ENCODE measurements around the gene PIP5K1B. TPM values are rescaled to one million over a fixed set of nuclear protein-coding genes. Genes with fewer than 3 reads are reported as not detected.

Gene PIP5K1B
- total RNA-seq, 2 experiments from 2014 or later: 0.73 to 0.77 TPM

- H3K27ac Mint-ChIP-seq: no peak overlapping the region
- DNase-seq: no peak
- H3K27me3 Mint-ChIP-seq: no peaks in the 10 kb centered on the region
- no peaks in the 10 kb centered on the region for H3K36me3 Mint-ChIP-seq (ENCODE audit: low read depth)
- H3K9me3 Mint-ChIP-seq: no peaks in the 10 kb centered on the region
- POLR2A ChIA-PET: no interaction called here
- H3K4me1 Mint-ChIP-seq: no peaks in the 10 kb centered on the region
- no peak overlapping the region for H3K4me3 Mint-ChIP-seq
- CTCF ChIA-PET: no interaction called here
Observed at GRCh38 chr9:68876273-68876672, 171.2 kb downstream of the PIP5K1B start.

DNA sequence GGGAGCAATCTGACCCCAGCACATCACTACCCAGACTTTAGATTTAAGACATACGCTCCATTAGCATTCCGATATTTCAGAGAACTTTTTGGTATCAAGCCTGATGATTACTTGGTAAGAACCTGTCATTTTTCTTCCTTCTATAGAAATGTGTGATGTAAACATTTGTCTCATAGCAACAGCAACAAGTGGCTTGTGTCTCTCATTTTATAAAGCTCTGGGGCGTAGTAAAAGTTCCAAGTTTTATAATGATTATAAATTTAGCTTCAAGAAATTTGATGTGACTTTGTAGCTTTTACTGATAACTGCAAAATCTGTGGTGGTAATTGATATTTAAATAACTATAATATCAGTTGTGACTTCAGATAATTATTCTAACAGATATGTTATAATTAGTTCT is 171.6 kb downstream of the PIP5K1B start:
- no peaks in the 10 kb centered on the region for H3K9me3 Mint-ChIP-seq
- H3K27me3 Mint-ChIP-seq: no peaks in the 10 kb centered on the region
- DNase-seq: no peak
- no peak overlapping the region for H3K4me3 Mint-ChIP-seq
- ChIA-PET CTCF (no interaction called here), POLR2A (no interaction called here)
- H3K27ac Mint-ChIP-seq: no peak overlapping the region
- no peaks in the 10 kb centered on the region for H3K4me1 Mint-ChIP-seq
- no peaks in the 10 kb centered on the region for H3K36me3 Mint-ChIP-seq (ENCODE audit: low read depth)

DNA sequence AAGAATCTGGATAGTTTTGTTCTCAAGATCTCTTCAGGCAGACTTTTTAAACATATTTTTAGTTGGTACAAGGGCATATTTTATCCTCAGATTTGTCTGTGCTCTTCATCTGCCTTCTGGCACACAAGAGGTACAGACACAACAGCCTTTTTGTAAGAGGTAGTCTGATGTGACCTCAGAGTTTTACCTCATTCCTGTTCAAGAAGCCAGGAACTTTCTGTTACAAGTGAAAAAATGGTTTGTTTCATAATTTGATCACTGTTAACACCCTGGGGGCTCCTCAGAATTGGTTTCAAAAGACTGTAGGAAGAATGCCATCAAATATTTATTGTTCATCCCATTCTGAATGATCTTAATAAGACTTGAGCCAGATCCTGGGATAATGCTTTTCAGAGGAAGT is 172.2 kb downstream of the PIP5K1B start:
- no peaks in the 10 kb centered on the region for H3K27me3 Mint-ChIP-seq
- ChIA-PET CTCF (no interaction called here), POLR2A (no interaction called here)
- H3K4me3 Mint-ChIP-seq: no peak overlapping the region
- no peaks in the 10 kb centered on the region for H3K9me3 Mint-ChIP-seq
- H3K36me3 Mint-ChIP-seq (ENCODE audit: low read depth): no peaks in the 10 kb centered on the region
- no peaks in the 10 kb centered on the region for H3K4me1 Mint-ChIP-seq
- DNase-seq: no peak
- no peak overlapping the region for H3K27ac Mint-ChIP-seq

- no peaks in the 10 kb centered on the region for H3K27me3 Mint-ChIP-seq
- ChIA-PET CTCF (no interaction called here), POLR2A (no interaction called here)
- no peak overlapping the region for H3K4me3 Mint-ChIP-seq
- H3K27ac Mint-ChIP-seq: no peak overlapping the region
- H3K36me3 Mint-ChIP-seq (ENCODE audit: low read depth): no peaks in the 10 kb centered on the region
- H3K9me3 Mint-ChIP-seq: no peaks in the 10 kb centered on the region
- H3K4me1 Mint-ChIP-seq: peaks cover under 1% of the 10 kb centered on the region
- no peak for DNase-seq
Observed at GRCh38 chr9:68878450-68878849, 173.4 kb downstream of the PIP5K1B start.

DNA sequence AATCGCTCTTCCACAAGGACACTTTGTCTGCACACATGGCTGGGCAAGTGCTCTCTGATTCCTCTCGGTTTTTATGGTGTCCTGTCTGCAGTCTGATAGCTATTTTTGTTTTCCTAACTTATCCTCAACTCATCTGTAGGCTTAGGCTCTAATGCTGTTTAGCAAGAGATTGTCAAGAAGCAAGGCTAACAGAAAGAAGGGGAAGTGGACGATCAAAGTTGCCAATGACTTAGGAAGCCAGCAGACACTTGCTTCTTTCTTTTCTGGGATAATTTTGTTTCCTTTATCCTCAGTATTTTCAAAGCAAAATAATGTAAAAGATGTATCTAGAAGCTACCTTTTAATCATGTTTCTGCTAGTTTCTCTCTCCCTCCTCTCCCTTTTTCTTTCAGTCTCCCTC is 178.2 kb downstream of the PIP5K1B start:
- H3K36me3 Mint-ChIP-seq (ENCODE audit: low read depth): no peaks in the 10 kb centered on the region
- DNase-seq: no peak
- no peaks in the 10 kb centered on the region for H3K9me3 Mint-ChIP-seq
- H3K4me1 Mint-ChIP-seq: peaks cover 21% of the 10 kb centered on the region
- no peak overlapping the region for H3K27ac Mint-ChIP-seq
- no peak overlapping the region for H3K4me3 Mint-ChIP-seq
- CTCF ChIA-PET: interaction anchor here (0.7 to 1.6 kb wide), 2 partner anchors 14 to 15 kb away, joined by 3 to 4 read pairs; no protein-coding TSS in a partner anchor
- POLR2A ChIA-PET: no interaction called here
- H3K27me3 Mint-ChIP-seq: peaks cover 4% of the 10 kb centered on the region

GRCh38 chr9:68887232-68887631 is 182.2 kb downstream of the PIP5K1B start:
- H3K9me3 Mint-ChIP-seq: no peaks in the 10 kb centered on the region
- H3K36me3 Mint-ChIP-seq (ENCODE audit: low read depth): no peaks in the 10 kb centered on the region
- H3K27ac Mint-ChIP-seq: peak overlapping the region; percentile 55
- peaks cover 4% of the 10 kb centered on the region for H3K27me3 Mint-ChIP-seq
- ChIA-PET POLR2A (no interaction called here), CTCF (interaction anchor here (0.6 kb wide), 1 partner anchor 14 kb away, joined by 3 read pairs; no protein-coding TSS in a partner anchor)
- DNase-seq: no peak
- peaks cover 26% of the 10 kb centered on the region for H3K4me1 Mint-ChIP-seq
- no peak overlapping the region for H3K4me3 Mint-ChIP-seq

GRCh38 chr9:68894502-68894901 is 189.5 kb downstream of the PIP5K1B start:
- no peak for DNase-seq
- H3K4me3 Mint-ChIP-seq: peak overlapping the region; percentile 20
- H3K36me3 Mint-ChIP-seq (ENCODE audit: low read depth): no peaks in the 10 kb centered on the region
- no peaks in the 10 kb centered on the region for H3K27me3 Mint-ChIP-seq
- POLR2A ChIA-PET: no interaction called here
- peak overlapping the region; percentile 97 for H3K27ac Mint-ChIP-seq
- no peaks in the 10 kb centered on the region for H3K9me3 Mint-ChIP-seq
- peaks cover 44% of the 10 kb centered on the region for H3K4me1 Mint-ChIP-seq
- CTCF ChIA-PET: interaction anchor here (1.2 kb wide), 1 partner anchor 20 kb away, joined by 3 read pairs; no protein-coding TSS in a partner anchor

DNA sequence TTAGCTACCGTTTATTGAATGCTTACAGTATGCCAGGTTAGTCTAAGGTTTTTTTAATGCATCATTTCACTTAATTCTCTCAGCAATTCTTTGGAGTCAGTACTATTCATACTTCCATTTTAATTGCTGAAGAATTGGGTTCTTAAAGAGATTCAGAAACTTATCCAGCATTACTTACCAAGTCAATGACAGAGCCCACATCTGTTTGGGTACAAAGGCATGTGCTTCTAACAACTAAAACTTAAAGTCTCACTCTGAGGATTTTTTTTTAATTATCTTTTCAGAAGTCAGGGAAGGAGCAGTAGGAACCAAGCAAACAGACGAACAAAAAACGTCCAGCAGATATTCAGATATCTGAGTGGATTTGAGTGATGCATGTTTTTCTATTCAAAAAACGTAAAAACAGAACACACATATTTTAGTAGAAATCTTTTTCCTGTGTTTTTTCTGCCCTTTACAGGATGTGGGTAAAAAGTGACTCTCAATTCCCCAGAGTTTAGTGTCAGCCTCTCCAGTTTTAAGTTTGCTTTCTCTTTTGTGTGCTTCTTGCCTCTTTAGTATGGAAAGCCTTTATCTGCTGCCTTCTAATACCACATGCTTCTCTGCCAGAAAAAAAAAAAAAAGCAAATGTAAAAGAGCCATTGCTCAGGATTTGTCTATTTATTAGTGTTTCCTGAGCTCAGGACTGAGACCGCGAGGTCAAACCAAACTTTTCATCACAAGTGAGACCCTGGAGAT is 190.9 kb downstream of the PIP5K1B start:
- H3K27me3 Mint-ChIP-seq: no peaks in the 10 kb centered on the region
- H3K27ac Mint-ChIP-seq: peak overlapping the region; percentile 97
- ChIA-PET POLR2A (interaction anchor here (0.7 kb wide), 1 partner anchor 93 kb away, joined by 3 read pairs; no protein-coding TSS in a partner anchor), CTCF (interaction anchor here (1.3 kb wide), 1 partner anchor 100 kb away, joined by 3 read pairs; no protein-coding TSS in a partner anchor)
- H3K9me3 Mint-ChIP-seq: no peaks in the 10 kb centered on the region
- H3K4me1 Mint-ChIP-seq: peaks cover 44% of the 10 kb centered on the region
- DNase-seq: no peak
- peak overlapping the region; percentile 69 for H3K4me3 Mint-ChIP-seq
- H3K36me3 Mint-ChIP-seq (ENCODE audit: low read depth): no peaks in the 10 kb centered on the region

DNA sequence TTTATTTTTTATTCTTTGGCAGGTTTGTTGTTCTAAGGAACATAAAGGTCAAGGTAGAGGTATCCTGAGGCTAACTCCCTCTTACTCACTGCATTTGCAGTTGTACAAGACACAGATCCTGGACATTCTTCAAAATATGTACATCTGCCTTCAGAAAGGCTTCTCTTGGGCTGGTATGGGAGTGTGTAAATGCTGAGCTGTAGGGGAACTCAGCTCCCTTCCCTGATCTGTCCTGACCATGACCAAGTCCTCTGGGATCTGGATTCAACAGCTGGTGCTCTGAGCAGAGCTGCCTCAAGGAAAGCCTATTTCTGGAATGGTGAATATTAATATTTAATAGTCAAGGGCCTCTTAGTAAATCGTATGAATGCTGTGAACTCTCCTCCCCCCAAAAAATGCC is 191.4 kb downstream of the PIP5K1B start:
- no peaks in the 10 kb centered on the region for H3K9me3 Mint-ChIP-seq
- H3K4me3 Mint-ChIP-seq: peak overlapping the region; percentile 69
- POLR2A ChIA-PET: no interaction called here
- CTCF ChIA-PET: interaction anchor here (1.0 to 1.3 kb wide), 3 partner anchors 9 to 100 kb away, joined by 3 to 4 read pairs (median 3); no protein-coding TSS in a partner anchor
- H3K36me3 Mint-ChIP-seq (ENCODE audit: low read depth): no peaks in the 10 kb centered on the region
- no peaks in the 10 kb centered on the region for H3K27me3 Mint-ChIP-seq
- peak overlapping the region; percentile 97 for H3K27ac Mint-ChIP-seq
- peaks cover 44% of the 10 kb centered on the region for H3K4me1 Mint-ChIP-seq
- no peak for DNase-seq

DNA sequence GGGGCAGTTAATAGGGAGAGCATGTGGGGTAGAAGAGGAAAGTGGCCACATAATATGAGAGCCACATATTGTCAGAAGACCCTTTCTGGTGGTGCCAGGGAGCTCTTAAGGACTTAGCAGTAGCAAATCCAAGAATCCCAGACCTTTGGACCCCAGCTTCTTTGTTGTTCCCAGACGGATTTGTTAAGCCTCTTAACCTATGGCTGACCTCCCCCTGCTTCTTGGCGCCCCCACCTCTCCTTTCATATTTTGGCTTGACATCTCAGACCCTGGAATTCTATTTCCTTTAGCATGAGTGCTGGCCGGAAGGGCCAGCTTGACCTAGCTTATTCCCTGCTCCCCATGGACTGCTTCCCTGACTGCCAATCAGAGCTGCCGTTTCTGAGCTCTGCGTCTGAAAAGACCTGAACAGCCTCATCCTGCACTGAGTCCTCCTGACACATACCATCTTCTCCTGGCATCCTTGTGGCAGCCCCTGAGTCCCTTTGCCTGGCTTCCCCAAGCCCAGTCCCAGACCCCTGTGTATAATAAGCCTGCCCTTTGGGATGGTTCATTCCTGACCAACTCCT is 192.6 kb downstream of the PIP5K1B start:
- no peaks in the 10 kb centered on the region for H3K36me3 Mint-ChIP-seq (ENCODE audit: low read depth)
- POLR2A ChIA-PET: no interaction called here
- H3K4me1 Mint-ChIP-seq: peaks cover 44% of the 10 kb centered on the region
- no peaks in the 10 kb centered on the region for H3K27me3 Mint-ChIP-seq
- no peak overlapping the region for H3K4me3 Mint-ChIP-seq
- H3K9me3 Mint-ChIP-seq: no peaks in the 10 kb centered on the region
- DNase-seq: no peak
- no peak overlapping the region for H3K27ac Mint-ChIP-seq
- CTCF ChIA-PET: interaction anchor here (1.0 to 1.2 kb wide), 3 partner anchors 8 to 67 kb away, joined by 3 to 4 read pairs (median 4); no protein-coding TSS in a partner anchor

GRCh38 chr9:68898781-68899439 is 193.9 kb downstream of the PIP5K1B start:
- no peaks in the 10 kb centered on the region for H3K9me3 Mint-ChIP-seq
- no peaks in the 10 kb centered on the region for H3K36me3 Mint-ChIP-seq (ENCODE audit: low read depth)
- no peaks in the 10 kb centered on the region for H3K27me3 Mint-ChIP-seq
- ChIA-PET POLR2A (no interaction called here), CTCF (no interaction called here)
- H3K4me3 Mint-ChIP-seq: no peak overlapping the region
- no peak for DNase-seq
- peaks cover 42% of the 10 kb centered on the region for H3K4me1 Mint-ChIP-seq
- H3K27ac Mint-ChIP-seq: no peak overlapping the region

GRCh38 chr9:68904454-68904853 is 199.4 kb downstream of the PIP5K1B start:
- DNase-seq: no peak
- ChIA-PET CTCF (no interaction called here), POLR2A (no interaction called here)
- Mint-ChIP-seq H3K4me1 (peaks cover 16% of the 10 kb centered on the region), H3K27ac (no peak overlapping the region), H3K9me3 (peaks cover 2% of the 10 kb centered on the region), H3K27me3 (peaks cover 2% of the 10 kb centered on the region), H3K4me3 (no peak overlapping the region), H3K36me3 (ENCODE audit: low read depth) (peaks cover 2% of the 10 kb centered on the region)

- peaks cover 2% of the 10 kb centered on the region for H3K27me3 Mint-ChIP-seq
- CTCF ChIA-PET: no interaction called here
Observed at GRCh38 chr9:68905129-68905528, 200.1 kb downstream of the PIP5K1B start.

More at GRCh38 chr9:68905129-68905528, 200.1 kb downstream of the PIP5K1B start:
- Mint-ChIP-seq H3K4me1 (peaks cover 16% of the 10 kb centered on the region), H3K27ac (no peak overlapping the region), H3K4me3 (no peak overlapping the region), H3K9me3 (peaks cover 2% of the 10 kb centered on the region), H3K36me3 (ENCODE audit: low read depth) (peaks cover 2% of the 10 kb centered on the region)
- POLR2A ChIA-PET: no interaction called here
- no peak for DNase-seq
